Fibroblast of pulmonary artery (primary cell): ENCODE results near the gene MFAP2.

ENCODE experiments used
- DNase-seq: peaks from one replicate; pipeline ENCODE4 v3.0.0-alpha.2; 2010; ENCODE audit warnings: low read depth
- H3K4me3 ChIP-seq: replicated peaks from 2 replicates; pipeline ENCODE4 v1.5.1; 2011; ENCODE audit warnings: low read depth, mild to moderate bottlenecking, control low read depth, low read length, moderate library complexity
- CTCF ChIP-seq: IDR thresholded peaks from 2 replicates; pipeline ENCODE4 v1.5.1; 2011; ENCODE audit warnings: mild to moderate bottlenecking, control low read depth, low read length, inconsistent platforms; ENCODE audit errors: missing control alignments

MFAP2 gene

GRCh38 chr1:16970132-16970910 is 10.1 kb downstream of the MFAP2 start:
- H3K4me3 ChIP-seq: no peak overlapping the region
- no peak for DNase-seq
- no peak for TF ChIP-seq CTCF

- H3K4me3 ChIP-seq: no peak overlapping the region
- TF ChIP-seq CTCF: no peak
- no peak for DNase-seq
Observed at GRCh38 chr1:16969651-16970050, 10.8 kb downstream of the MFAP2 start.

GRCh38 chr1:16969057-16969611 is 11.3 kb downstream of the MFAP2 start:
- TF ChIP-seq CTCF: no peak
- no peak overlapping the region for H3K4me3 ChIP-seq
- no peak for DNase-seq

- H3K4me3 ChIP-seq: no peak overlapping the region
- TF ChIP-seq CTCF: no peak
- no peak for DNase-seq
Observed at GRCh38 chr1:16968372-16968771, 12.0 kb downstream of the MFAP2 start.

- DNase-seq: no peak
- no peak overlapping the region for H3K4me3 ChIP-seq
- no peak for TF ChIP-seq CTCF
Observed at GRCh38 chr1:16967962-16968361, 12.5 kb downstream of the MFAP2 start.

GRCh38 chr1:16967095-16967575 is 13.3 kb downstream of the MFAP2 start:
- TF ChIP-seq CTCF: no peak
- peak overlapping the region; percentile 5 for H3K4me3 ChIP-seq
- peak; percentile 80 for DNase-seq
